ENCODE results near the gene FOXQ1.

Gene FOXQ1, protein sequence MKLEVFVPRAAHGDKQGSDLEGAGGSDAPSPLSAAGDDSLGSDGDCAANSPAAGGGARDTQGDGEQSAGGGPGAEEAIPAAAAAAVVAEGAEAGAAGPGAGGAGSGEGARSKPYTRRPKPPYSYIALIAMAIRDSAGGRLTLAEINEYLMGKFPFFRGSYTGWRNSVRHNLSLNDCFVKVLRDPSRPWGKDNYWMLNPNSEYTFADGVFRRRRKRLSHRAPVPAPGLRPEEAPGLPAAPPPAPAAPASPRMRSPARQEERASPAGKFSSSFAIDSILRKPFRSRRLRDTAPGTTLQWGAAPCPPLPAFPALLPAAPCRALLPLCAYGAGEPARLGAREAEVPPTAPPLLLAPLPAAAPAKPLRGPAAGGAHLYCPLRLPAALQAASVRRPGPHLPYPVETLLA

DNA sequence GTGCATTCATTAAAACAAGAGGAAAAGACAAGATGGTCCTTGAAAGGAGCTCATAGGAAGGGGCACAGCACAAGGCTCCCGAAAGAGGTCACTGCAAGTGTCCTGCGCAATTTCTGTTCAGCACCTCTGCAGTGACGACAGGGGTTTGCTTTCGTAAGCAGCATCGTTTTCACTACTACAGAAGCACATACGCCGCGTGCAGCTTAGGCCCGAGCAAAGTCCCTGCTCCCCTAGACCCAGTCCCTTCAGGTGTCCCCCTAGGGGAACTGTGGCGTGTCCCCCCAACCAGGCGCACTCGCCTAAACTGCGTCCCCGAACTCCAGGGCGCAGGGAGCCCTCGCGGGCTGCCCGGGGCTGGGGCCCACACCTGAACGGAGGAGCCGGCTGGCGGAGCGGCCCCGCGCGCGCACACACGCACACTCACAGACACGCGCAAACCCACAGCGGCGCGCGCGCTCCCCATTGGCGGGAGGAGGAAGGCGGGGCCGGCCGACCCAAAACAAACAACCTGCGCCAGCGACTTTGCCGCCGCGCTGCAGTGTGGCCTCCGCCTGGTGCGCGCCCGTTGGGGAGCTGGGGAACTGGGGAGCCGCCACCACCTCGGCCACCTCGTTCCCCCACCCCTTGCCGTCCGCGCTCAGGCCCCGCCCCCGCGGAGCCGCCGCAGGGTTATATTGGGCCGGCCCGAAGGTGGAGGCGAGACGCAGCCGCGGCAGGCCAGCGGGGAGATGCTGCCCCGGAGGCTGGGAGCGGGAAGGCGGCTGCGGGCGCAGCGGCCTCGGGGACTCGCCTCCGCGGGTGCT is at the start of gene FOXQ1:
Gene FOXQ1, plus strand, starts transcription at position 699 of the 803 bp plus-strand sequence. CDS start 607 bp downstream, outside the sequence.
- peak; percentile 61 for DNase-seq

DNA sequence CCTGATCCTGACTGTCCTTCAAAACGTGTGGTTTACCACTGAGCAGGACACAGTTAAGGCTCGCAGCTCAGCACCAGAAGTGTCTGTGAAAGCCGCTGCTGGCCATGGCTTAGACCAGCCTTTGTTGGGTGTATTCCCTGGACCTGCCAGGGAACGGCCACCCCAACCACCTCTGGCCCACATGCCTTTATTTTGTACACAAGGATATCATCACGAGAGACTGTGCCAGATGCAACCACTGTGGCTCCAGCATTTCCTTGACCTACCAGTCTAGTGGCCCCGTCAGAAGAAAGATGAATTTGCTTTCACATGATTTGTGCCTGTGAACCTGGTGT is 49.2 kb upstream of the FOXQ1 start:
- no peak for DNase-seq

GRCh38 chr6:1263039-1263849 is 48.7 kb upstream of the FOXQ1 start:
- DNase-seq = no peak

DNA sequence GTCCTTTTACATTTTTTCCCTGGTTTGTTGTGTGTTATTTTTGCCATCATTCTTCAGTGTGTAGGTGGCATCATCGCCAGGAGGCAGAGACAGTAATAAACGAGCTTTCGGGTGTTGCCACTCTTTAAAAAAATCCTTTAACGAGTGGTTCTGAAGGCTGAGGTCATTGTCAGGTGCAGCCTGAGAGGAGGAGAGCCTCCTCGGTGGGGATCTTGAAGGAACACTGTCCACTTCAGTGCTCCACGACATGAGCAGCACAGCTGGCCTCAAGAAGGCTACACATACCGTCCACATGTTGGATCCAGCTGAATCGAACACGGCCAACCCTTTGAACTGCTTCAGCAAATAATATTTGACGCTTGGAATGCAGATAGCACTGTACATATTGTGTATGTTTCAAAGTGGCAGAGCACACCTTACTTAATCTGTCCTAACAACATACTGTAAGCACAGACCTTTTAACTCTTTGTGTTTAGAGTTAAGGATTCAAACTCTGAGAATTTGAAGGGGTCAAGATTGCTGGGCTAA is 48.0 kb upstream of the FOXQ1 start:
- no peak for DNase-seq

DNA sequence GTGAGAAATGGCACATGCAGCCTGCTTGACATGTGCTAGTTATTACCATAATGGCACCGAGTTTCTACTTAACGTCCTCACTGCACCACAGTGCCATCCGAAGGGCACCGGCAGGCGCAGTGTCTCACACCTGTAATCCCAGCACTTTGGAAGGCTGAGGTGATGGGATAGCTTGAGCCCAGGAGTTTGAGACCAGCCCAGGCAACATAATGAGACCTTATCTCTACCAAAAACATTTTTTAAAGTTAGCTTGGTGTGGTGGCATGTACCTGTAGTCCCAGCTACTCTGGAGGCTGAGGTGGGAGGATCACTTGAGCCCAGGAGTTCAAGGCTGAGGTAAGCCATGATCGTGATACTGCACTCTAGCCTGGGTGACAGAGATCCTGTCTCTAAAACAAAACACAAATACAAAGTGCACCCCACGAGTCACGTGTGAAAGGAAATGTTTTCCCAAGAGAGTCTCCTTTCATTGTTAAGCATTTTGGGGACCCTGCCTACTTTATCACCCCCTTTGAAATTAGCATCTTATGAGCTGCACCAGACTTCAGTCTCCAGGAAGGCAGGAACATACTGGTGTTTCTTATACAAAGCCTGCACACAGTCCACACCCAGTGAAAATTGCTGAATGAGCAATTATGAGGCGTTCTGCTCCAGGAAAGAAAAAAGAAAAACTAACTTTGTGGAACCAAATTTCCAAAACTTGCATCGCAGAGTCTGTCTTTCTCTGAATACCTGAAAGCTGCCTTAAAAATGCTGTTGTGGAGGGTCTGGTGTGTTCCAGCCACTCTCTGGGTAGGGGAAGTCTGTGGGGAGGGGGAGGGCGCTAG is 47.1 kb upstream of the FOXQ1 start:
- DNase-seq = no peak

DNA sequence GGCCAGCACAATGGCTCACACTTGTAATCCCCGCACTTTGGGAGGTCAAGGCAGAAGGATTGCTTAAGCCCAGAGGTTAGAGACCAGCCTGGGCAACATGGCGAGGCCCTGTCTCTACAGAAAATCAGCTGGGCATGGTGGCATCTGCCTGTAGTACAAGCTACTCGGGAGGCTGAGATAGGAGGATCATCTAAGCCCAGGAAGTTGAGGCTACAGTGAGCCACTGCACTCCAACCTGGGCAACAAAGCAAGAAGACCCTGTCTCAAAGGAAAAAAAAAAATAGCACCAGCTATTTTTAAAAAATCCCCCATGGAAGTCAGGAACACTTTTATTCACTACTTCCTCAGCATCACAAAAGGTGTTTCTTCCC is 45.2 kb upstream of the FOXQ1 start:
- DNase-seq = no peak

DNA sequence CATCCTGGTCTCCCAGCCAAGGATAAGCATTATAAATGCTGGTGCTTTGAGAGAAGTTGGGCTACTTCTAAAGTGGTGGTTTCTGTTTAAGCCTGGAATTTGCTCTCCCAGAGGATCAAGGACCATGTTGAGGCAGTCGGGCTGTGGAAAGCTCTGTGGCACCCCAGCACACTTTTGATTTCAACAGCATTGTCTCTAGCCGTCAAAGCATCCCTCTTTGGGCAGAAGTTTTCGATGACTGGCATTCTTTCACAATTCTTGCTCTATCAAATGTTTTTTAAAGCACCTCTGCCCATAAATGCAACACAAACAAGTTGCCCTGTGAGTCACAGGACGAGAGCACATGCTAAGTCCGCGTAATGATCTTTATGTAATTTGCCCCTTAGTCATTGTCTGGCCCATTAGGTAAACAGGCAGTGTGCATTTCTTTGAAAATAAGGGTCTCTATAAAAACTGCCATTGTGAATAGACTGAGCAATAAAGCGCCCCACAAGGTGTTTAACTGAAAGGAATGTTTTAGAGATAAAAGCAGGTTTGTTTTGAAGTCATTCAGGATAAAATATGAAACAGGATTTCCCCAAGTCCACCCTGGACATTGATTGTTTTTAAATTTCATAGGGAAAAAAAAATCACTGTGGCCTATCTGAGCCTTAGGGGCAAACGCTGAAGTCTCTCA is 44.7 kb upstream of the FOXQ1 start:
- no peak for DNase-seq

- DNase-seq = no peak
Observed at GRCh38 chr6:1267790-1268762, 43.8 kb upstream of the FOXQ1 start.

DNA sequence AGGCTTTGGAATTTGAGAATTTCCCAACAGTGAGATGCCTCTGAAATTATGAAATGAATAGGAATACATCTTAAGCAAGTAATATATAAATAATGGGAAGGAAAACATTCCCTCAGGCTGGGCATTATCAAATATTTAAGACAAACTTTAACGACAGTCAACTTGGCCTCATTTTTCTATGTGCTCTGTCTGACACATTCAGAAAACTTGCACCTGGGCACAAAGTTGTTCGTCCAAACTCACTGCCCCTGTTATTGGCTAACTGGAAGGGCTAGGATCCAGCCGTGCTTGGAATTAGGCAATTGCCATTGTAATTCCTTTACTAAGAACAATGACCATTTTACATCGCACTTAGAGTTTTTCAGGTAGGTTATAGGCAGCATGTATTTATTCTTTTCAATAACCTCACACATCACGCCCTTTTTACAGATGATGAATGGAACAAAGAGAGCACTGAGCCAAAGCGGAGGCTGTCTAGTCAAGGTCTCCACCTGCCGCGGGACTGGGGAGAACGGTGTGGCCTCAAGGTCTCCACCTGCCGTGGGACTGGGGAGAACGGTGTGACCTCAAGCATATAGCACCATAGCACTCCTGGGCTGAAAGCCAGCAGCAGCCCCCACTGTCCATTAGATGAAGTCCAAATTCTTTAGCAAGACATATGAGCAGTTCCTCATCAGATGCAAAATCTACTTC is 40.7 kb upstream of the FOXQ1 start:
- no peak for DNase-seq

GRCh38 chr6:1278061-1278720 is 33.7 kb upstream of the FOXQ1 start:
- DNase-seq = no peak

DNA sequence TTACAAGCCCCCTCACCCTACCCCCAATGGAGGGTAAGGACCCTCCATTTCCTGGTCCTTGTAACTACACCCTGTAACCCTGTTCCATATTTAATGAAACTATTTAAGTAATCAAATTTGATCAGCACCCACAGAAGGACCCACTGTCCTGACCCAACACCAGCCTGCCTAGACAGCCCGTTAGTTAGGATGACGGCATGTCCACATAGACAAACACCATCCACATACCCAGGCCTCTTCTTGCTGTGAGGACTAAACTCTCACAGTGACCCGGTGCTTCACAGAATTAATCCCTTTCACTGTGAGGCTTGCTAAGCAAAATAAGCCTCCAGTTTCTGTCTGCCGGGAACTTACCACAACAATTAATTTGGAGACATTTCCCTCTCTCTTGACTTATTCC is 32.8 kb upstream of the FOXQ1 start:
- no peak for DNase-seq

- DNase-seq = no peak
Observed at GRCh38 chr6:1280666-1281300, 31.1 kb upstream of the FOXQ1 start.

- no peak for DNase-seq
Observed at GRCh38 chr6:1281746-1282145, 30.2 kb upstream of the FOXQ1 start.

GRCh38 chr6:1283501-1283900 is 28.4 kb upstream of the FOXQ1 start:
- no peak for DNase-seq

- DNase-seq = no peak
Observed at GRCh38 chr6:1285556-1285955, 26.3 kb upstream of the FOXQ1 start.

DNA sequence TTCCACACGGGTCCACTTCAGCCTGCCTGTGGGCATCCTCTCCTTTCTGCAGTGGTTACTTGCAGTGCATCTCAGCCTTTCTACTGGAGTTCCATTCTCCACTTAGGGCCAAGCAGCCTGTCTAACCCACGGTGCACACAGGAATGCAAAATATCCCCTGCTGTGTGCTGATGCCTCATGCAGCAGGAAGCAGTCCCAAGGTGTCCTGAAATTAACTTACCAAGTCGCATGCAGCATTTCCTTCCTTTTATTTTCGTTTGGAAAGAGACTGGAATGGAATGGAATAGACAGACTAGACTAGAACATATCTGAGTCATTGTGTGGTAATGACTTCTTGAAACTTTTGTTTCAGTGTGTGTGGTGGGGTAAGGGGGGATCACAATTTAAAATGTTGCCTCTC is 25.9 kb upstream of the FOXQ1 start:
- no peak for DNase-seq

- DNase-seq = no peak
Observed at GRCh38 chr6:1287103-1287591, 24.8 kb upstream of the FOXQ1 start.

- DNase-seq = no peak
Observed at GRCh38 chr6:1290086-1290485, 21.8 kb upstream of the FOXQ1 start.

- no peak for DNase-seq
Observed at GRCh38 chr6:1290805-1291204, 21.1 kb upstream of the FOXQ1 start.
